Measurements from ENCODE around the gene HDLBP. TPM values are rescaled to one million over a fixed set of nuclear protein-coding genes. Genes with fewer than 3 reads are reported as not detected.

The HDLBP gene
- total RNA-seq, 2 experiments from 2014 or later: 170 to 176 TPM

DNA sequence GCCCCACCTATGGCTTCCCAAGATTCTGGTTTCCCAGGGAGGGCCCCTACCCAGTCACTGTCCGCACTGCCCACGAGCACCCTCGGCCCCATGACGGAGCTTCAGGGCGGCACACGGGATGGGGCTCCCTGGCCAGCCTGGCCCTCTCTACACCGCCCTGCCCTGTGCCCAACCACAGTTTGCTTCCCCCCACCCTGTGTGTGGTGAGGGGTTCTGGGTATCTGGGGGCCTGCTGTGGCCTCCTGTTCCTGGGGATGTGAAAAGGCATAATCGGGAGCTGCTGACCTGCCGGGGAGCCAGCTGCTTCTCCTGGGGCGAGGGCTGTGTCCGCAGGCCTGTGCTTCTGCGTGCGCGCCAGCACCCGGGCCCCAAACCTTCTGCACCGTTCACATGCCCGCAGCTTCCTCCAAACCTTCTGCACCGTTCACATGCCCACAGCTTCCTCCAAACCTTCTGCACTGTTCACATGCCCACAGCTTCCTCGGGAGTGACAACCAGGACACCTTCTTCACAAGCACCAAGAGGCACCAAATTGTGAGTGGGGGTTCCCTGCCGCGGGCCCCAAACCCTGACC lies 114.6 kb downstream of the HDLBP start:
- no peak for DNase-seq (ENCODE audit: low spot score)
- no peaks in the 10 kb centered on the region for H3K9me3 ChIP-seq (ENCODE audit: low read length)
- POLR2A ChIA-PET: no interaction called here
- TF ChIP-seq EZH2phosphoT487 (IDR thresholded peaks at IDR 0.05; ENCODE audit: borderline replicate concordance, low read depth, low read length): no peak
- TF ChIP-seq, protein P1, sequence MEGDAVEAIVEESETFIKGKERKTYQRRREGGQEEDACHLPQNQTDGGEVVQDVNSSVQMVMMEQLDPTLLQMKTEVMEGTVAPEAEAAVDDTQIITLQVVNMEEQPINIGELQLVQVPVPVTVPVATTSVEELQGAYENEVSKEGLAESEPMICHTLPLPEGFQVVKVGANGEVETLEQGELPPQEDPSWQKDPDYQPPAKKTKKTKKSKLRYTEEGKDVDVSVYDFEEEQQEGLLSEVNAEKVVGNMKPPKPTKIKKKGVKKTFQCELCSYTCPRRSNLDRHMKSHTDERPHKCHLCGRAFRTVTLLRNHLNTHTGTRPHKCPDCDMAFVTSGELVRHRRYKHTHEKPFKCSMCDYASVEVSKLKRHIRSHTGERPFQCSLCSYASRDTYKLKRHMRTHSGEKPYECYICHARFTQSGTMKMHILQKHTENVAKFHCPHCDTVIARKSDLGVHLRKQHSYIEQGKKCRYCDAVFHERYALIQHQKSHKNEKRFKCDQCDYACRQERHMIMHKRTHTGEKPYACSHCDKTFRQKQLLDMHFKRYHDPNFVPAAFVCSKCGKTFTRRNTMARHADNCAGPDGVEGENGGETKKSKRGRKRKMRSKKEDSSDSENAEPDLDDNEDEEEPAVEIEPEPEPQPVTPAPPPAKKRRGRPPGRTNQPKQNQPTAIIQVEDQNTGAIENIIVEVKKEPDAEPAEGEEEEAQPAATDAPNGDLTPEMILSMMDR (conservative IDR thresholded peaks at IDR 0.05; ENCODE audit: low read length): no peak
- no peak overlapping the region for H2AFZ ChIP-seq (ENCODE audit: low read length)
- no peaks in the 10 kb centered on the region for H3K79me2 ChIP-seq (ENCODE audit: insufficient read depth, low read depth, low read length)
- no TSS peak for BruUV-seq (replicated peaks)
- H3K4me3 ChIP-seq (ENCODE audit: low read depth, low read length, poor library complexity, severe bottlenecking): no peak overlapping the region
- H3K36me3 ChIP-seq (ENCODE audit: insufficient read depth, low read length): no peaks in the 10 kb centered on the region
- intact Hi-C loops (cut with micrococcal nuclease; ENCODE audit: unreplicated experiment): no loop called here
- no peaks in the 10 kb centered on the region for H3K9me2 ChIP-seq (ENCODE audit: insufficient read depth, low read length)
- H3K4me2 ChIP-seq (ENCODE audit: low read length): no peak overlapping the region
- H3K4me1 ChIP-seq (ENCODE audit: insufficient read depth, low read length, poor library complexity, severe bottlenecking): no peaks in the 10 kb centered on the region
- no peaks in the 10 kb centered on the region for H4K20me1 ChIP-seq (ENCODE audit: insufficient read depth, low read length)
- CTCF ChIA-PET (ENCODE audit: unreplicated experiment): no interaction called here
- no peak overlapping the region for H3K27ac ChIP-seq (ENCODE audit: low read depth, low read length, poor library complexity, severe bottlenecking)

DNA sequence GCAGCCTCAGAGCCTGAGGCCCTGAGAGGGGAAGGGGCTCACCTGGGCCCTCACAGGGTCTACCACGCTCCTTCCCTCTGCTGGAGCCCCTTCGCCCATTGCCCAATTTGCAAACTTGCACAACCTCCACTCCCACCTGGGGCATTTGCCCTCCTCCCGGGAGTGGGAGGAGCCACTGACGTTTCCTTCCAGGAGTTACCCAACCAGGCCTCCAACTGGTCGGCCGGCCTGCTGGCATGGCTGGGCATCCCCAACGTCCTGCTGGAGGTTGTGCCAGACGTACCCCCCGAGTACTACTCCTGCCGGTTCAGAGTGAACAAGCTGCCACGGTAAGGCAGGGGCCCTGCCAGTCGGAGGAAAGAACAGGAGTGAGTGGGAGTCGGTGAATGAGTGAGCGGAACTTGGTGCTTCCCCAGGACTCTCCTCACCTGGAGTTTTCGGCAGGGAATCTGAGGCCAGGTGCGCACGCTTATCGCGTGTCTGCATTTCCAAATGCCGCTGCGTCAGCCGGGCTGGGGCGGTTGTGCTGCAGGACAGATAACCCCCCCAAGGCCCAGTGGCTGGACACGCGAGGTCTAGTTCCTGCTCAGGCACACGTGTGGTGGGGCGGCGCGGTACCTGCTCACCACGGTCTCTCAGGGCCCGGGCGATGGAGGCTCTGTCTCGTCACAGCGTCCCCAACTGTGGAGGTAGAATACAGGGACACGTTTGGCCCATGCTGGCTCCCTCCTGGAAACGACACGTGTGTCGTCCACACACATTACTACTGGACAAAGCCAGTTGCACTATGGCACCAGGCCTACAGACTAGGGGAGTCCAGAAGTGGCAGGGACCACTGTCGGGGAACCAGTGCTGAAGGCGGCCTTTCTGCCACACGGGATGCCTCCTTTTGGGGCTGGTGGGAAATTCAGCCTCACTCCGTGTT lies 115.3 kb downstream of the HDLBP start:
- Histone ChIP-seq H3K4me2 (ENCODE audit: low read length) (no peak overlapping the region), H3K9me3 (ENCODE audit: low read length) (no peaks in the 10 kb centered on the region), H2AFZ (ENCODE audit: low read length) (no peak overlapping the region), H4K20me1 (ENCODE audit: insufficient read depth, low read length) (no peaks in the 10 kb centered on the region), H3K27ac (ENCODE audit: low read depth, low read length, poor library complexity, severe bottlenecking) (no peak overlapping the region), H3K4me1 (ENCODE audit: insufficient read depth, low read length, poor library complexity, severe bottlenecking) (no peaks in the 10 kb centered on the region), H3K79me2 (ENCODE audit: insufficient read depth, low read depth, low read length) (no peaks in the 10 kb centered on the region), H3K4me3 (ENCODE audit: low read depth, low read length, poor library complexity, severe bottlenecking) (no peak overlapping the region), H3K9me2 (ENCODE audit: insufficient read depth, low read length) (no peaks in the 10 kb centered on the region), H3K36me3 (ENCODE audit: insufficient read depth, low read length) (no peaks in the 10 kb centered on the region)
- BruUV-seq (replicated peaks): no TSS peak
- POLR2A ChIA-PET: no interaction called here
- intact Hi-C loops (cut with micrococcal nuclease; ENCODE audit: unreplicated experiment): no loop called here
- CTCF ChIA-PET (ENCODE audit: unreplicated experiment): no interaction called here
- no peak for DNase-seq (ENCODE audit: low spot score)
- TF ChIP-seq EZH2phosphoT487 (IDR thresholded peaks at IDR 0.05; ENCODE audit: borderline replicate concordance, low read depth, low read length): no peak
- TF ChIP-seq, protein P1 (conservative IDR thresholded peaks at IDR 0.05; ENCODE audit: low read length): no peak

DNA sequence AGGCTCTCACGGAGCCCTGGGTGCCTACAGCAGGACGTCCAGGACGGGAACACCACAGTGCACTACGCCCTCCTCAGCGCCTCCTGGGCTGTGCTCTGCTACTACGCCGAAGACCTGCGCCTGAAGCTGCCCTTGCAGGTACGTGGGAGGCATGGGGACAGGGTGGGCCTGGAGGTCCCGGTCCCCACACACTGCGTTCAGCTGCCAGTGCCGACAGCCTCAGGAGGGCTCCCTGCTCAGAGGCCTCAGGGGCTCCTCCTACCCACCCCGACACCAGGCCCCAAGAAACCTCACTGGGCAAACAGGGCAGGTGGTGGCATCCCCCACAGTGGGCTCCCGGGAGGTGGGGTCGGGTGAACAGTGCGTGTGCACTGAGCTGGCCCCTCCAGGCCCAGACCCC lies 116.2 kb downstream of the HDLBP start:
- DNase-seq (ENCODE audit: low spot score): no peak
- CTCF ChIA-PET (ENCODE audit: unreplicated experiment): interaction anchor here (1.0 kb wide), 1 partner anchor 8 kb away, joined by 5 read pairs; no protein-coding TSS in a partner anchor

More for the DNA sequence above, 116.2 kb downstream of the HDLBP start:
- Histone ChIP-seq H3K4me1 (ENCODE audit: insufficient read depth, low read length, poor library complexity, severe bottlenecking) (no peaks in the 10 kb centered on the region), H3K4me3 (ENCODE audit: low read depth, low read length, poor library complexity, severe bottlenecking) (no peak overlapping the region), H3K27ac (ENCODE audit: low read depth, low read length, poor library complexity, severe bottlenecking) (no peak overlapping the region), H3K4me2 (ENCODE audit: low read length) (no peak overlapping the region), H2AFZ (ENCODE audit: low read length) (no peak overlapping the region), H4K20me1 (ENCODE audit: insufficient read depth, low read length) (no peaks in the 10 kb centered on the region), H3K79me2 (ENCODE audit: insufficient read depth, low read depth, low read length) (no peaks in the 10 kb centered on the region), H3K9me3 (ENCODE audit: low read length) (no peaks in the 10 kb centered on the region), H3K36me3 (ENCODE audit: insufficient read depth, low read length) (no peaks in the 10 kb centered on the region), H3K9me2 (ENCODE audit: insufficient read depth, low read length) (no peaks in the 10 kb centered on the region)
- POLR2A ChIA-PET: no interaction called here
- BruUV-seq (replicated peaks): no TSS peak
- intact Hi-C loops (cut with micrococcal nuclease; ENCODE audit: unreplicated experiment): no loop called here
- no peak for TF ChIP-seq EZH2phosphoT487 (IDR thresholded peaks at IDR 0.05; ENCODE audit: borderline replicate concordance, low read depth, low read length)
- TF ChIP-seq, protein P1 (conservative IDR thresholded peaks at IDR 0.05; ENCODE audit: low read length): no peak
